GM19438 (cell line): Measurements from ENCODE around the gene CST3.

ENCODE experiments used
- ATAC-seq: cut with Tn5 transposase; IDR thresholded peaks from one replicate; pipeline ENCODE4 v1.9.1; 2021; ENCODE audit warnings: low read depth; ENCODE audit not compliant: unreplicated experiment

The CST3 gene

GRCh38 chr20:23605867-23606651, 31.7 kb downstream of the CST3 start, which contains the start of gene CST9:
TSS of gene CST9 (minus strand) at chr20:23605917. CDS start at chr20:23605864, 53 bp downstream.
- no peak for ATAC-seq

GRCh38 chr20:23604306-23604705, 33.4 kb downstream of the CST3 start:
- no peak for ATAC-seq

- ATAC-seq: no peak
These were observed 34.4 kb downstream of the CST3 start for GRCh38 chr20:23603321-23603720.

GRCh38 chr20:23602699-23603098, 35.1 kb downstream of the CST3 start:
- ATAC-seq: no peak

- ATAC-seq: no peak
These were observed 35.5 kb downstream of the CST3 start for GRCh38 chr20:23602241-23602640.

- no peak for ATAC-seq
These were observed 36.0 kb downstream of the CST3 start for GRCh38 chr20:23601715-23602114.

- ATAC-seq: no peak
These were observed 39.3 kb downstream of the CST3 start for GRCh38 chr20:23598481-23598880.

GRCh38 chr20:23596579-23597250, 41.0 kb downstream of the CST3 start:
- no peak for ATAC-seq

GRCh38 chr20:23595941-23596340, 41.8 kb downstream of the CST3 start:
- no peak for ATAC-seq

- ATAC-seq: no peak
These were observed 49.0 kb downstream of the CST3 start for GRCh38 chr20:23588434-23589403.

- no peak for ATAC-seq
These were observed 50.1 kb downstream of the CST3 start for GRCh38 chr20:23587631-23588030.

- ATAC-seq: no peak
These were observed 50.8 kb downstream of the CST3 start for GRCh38 chr20:23586735-23587525.

- ATAC-seq: no peak
These were observed 51.7 kb downstream of the CST3 start for GRCh38 chr20:23585808-23586734.

- ATAC-seq: no peak
These were observed 52.3 kb downstream of the CST3 start for GRCh38 chr20:23585449-23585807.

- no peak for ATAC-seq
These were observed 53.1 kb downstream of the CST3 start for GRCh38 chr20:23584434-23585199.
